Testis (tissue), 3 donors: ENCODE results near the gene ETS2. TPM values are rescaled to one million over a fixed set of nuclear protein-coding genes. Genes with fewer than 3 reads are reported as not detected.

Source experiments
- DNase-seq: peaks from one replicate; pipeline ENCODE4 v3.0.0-alpha.2; 2019
- H3K27ac ChIP-seq, 2 donors: fragments of 200-600 bp; sonication (generic); one replicate each; pipeline ENCODE4 v1.5.1; 2019
- H3K27me3 ChIP-seq: fragments of 200-600 bp; sonication (generic); one replicate; pipeline ENCODE4 v1.5.1; 2019
- H3K36me3 ChIP-seq: fragments of 200-600 bp; sonication (generic); one replicate; pipeline ENCODE4 v1.5.1; 2017; ENCODE audit warnings: low read depth; ENCODE audit errors: missing control alignments
- H3K4me1 ChIP-seq: fragments of 200-600 bp; sonication (generic); one replicate; pipeline ENCODE4 v1.5.1; 2019
- H3K4me3 ChIP-seq, 2 donors: fragments of 200-600 bp; sonication (generic); one replicate each; pipeline ENCODE4 v1.5.1; 2017 to 2019
- H3K9me3 ChIP-seq: fragments of 200-600 bp; sonication (generic); one replicate; pipeline ENCODE4 v1.5.1; 2017
- POLR2A ChIP-seq: fragments of 450-650 bp; IDR thresholded peaks from one replicate; pipeline ENCODE4 v1.6.1; 2017; ENCODE audit warnings: antibody characterized with exemption, mild to moderate bottlenecking, moderate library complexity
- WGBS, 2 donors: methylation state at CpG; one replicate each; pipeline ENCODE4 v1.1.5; 2018; 5-methylcytosine and 5-hydroxymethylcytosine counted together
- intact Hi-C: fragments of 100-400 bp; cut with DNase I; formaldehyde crosslinking; loops from one replicate; pipeline ENCODE4 v1.15.1; 2023; ENCODE audit warnings: low total_unique reads
- polyA plus RNA-seq: library from polyadenylated mRNA; stranded (reverse); fragments of 350-450 nt; fragmentation: Illumina TruSeq; extraction: RNeasy Lipid Tissue Mini Kit (QIAGEN cat#74804); gene quantifications from one replicate; pipeline ENCODE4 v1.2.3, GENCODE V29; 2014; ENCODE audit warnings: low read depth, low replicate concordance; ENCODE audit not compliant: insufficient read depth
- total RNA-seq, 2 donors: library from RNA; depleted of rRNA; stranded (reverse); fragments of >200 nt; gene quantifications; one replicate each; pipeline ENCODE4 v1.2.3, GENCODE V29; 2016
- TF ChIP-seq, protein P1 (sequence below), 3 experiments: fragments of 450-650 bp in 2 of 3; fragments of 200-600 bp in 1 of 3; sonication (generic) in 1 of 3; IDR thresholded peaks; one replicate each; pipeline ENCODE4 v1.5.1; 2016 to 2019; ENCODE audit warnings: antibody characterized with exemption in 3 of 3, mild to moderate bottlenecking in 2 of 3, moderate library complexity in 1 of 3

Gene ETS2
- total and polyA plus RNA-seq, 3 donors from 2014 or later: 13.3 to 19.8 (median 16.2) TPM

DNA sequence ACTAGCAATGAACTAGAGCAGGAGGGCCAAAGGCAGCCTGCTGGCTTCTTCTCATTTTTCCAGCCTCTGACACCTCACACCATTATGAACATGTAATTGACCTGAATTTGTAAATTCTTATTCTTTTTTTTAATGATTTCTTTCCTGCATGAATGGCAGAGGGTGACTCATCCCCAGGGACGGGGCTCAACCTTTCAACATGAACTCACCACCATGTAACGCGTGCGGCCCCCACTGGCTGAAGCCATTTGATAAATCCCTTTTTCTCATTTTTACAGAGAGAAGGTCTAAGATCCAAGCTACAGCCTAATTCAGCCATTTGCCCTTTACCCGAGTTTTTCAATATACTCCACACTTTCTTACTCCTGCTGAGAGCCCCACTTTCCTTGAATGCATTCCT is 9.3 kb upstream of the ETS2 start:
- no peak for DNase-seq
- Histone ChIP-seq H3K4me1 (no peaks in the 10 kb centered on the region), H3K36me3 (no peaks in the 10 kb centered on the region), H3K9me3 (no peaks in the 10 kb centered on the region), H3K27ac (no peak overlapping the region), H3K4me3 (no peak overlapping the region), H3K27me3 (no peaks in the 10 kb centered on the region)
- intact Hi-C loops: no loop called here
- TF ChIP-seq, protein P1, sequence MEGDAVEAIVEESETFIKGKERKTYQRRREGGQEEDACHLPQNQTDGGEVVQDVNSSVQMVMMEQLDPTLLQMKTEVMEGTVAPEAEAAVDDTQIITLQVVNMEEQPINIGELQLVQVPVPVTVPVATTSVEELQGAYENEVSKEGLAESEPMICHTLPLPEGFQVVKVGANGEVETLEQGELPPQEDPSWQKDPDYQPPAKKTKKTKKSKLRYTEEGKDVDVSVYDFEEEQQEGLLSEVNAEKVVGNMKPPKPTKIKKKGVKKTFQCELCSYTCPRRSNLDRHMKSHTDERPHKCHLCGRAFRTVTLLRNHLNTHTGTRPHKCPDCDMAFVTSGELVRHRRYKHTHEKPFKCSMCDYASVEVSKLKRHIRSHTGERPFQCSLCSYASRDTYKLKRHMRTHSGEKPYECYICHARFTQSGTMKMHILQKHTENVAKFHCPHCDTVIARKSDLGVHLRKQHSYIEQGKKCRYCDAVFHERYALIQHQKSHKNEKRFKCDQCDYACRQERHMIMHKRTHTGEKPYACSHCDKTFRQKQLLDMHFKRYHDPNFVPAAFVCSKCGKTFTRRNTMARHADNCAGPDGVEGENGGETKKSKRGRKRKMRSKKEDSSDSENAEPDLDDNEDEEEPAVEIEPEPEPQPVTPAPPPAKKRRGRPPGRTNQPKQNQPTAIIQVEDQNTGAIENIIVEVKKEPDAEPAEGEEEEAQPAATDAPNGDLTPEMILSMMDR (IDR thresholded peaks at IDR 0.05): no peak
- WGBS, 2 donors: 86 to 89% methylated on average over 5 of the region's 5 CpGs

DNA sequence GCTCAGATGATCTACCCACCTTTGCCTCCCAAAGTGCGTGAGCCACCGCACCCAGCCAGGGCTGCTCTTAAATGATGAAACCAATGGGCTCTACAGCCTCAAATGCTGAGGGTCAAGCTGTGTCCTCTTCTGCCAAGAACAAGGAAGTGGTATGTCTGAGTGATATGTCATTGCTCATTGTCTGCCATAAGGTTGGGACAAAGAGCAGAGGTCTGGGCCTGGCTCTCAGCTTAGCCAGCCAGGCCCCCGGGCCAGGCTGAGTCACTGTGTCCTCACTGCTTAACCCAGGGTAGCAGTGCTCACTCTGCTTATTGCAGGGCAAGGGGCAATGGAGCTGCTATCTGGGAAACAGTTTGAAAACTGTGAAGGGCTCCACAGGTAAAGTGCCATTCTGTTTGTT is 8.3 kb upstream of the ETS2 start:
- TF ChIP-seq, protein P1 (IDR thresholded peaks at IDR 0.05): no peak
- TF ChIP-seq POLR2A: no peak
- H3K27ac ChIP-seq: no peak overlapping the region
- no peaks in the 10 kb centered on the region for H3K27me3 ChIP-seq
- intact Hi-C loops: no loop called here
- H3K9me3 ChIP-seq: no peaks in the 10 kb centered on the region
- no peaks in the 10 kb centered on the region for H3K4me1 ChIP-seq
- DNase-seq: no peak
- H3K36me3 ChIP-seq: no peaks in the 10 kb centered on the region
- WGBS, 2 donors: 88 to 92% methylated on average over 3 of the region's 3 CpGs
- H3K4me3 ChIP-seq: no peak overlapping the region

DNA sequence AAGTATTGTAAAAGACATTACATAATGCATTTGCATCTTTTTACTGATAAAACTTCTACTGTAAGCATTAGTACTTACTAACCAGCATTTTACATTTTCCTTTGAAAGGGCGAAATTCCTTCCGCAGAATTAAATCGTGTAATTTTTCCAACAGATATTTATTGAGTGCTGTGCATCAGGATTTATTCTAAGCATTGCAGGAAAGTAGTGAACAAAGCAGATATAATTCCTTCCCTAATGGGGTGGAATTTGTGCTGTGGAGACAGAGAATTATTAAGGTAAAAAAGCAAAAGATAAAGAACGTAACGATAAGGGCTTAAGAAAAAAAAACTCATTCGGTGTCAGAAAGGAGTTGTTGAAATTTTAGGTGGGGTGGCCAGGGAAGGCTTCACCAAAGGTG is 7.6 kb upstream of the ETS2 start:
- TF ChIP-seq, protein P1 (IDR thresholded peaks at IDR 0.05): no peak
- TF ChIP-seq POLR2A: no peak
- H3K27ac ChIP-seq: no peak overlapping the region
- DNase-seq: no peak
- no peaks in the 10 kb centered on the region for H3K36me3 ChIP-seq
- intact Hi-C loops: no loop called here
- no peak overlapping the region for H3K4me3 ChIP-seq
- no peaks in the 10 kb centered on the region for H3K4me1 ChIP-seq
- 88 to 91% methylated on average over 6 of the region's 6 CpGs for WGBS, 2 donors
- H3K27me3 ChIP-seq: no peaks in the 10 kb centered on the region
- H3K9me3 ChIP-seq: no peaks in the 10 kb centered on the region

DNA sequence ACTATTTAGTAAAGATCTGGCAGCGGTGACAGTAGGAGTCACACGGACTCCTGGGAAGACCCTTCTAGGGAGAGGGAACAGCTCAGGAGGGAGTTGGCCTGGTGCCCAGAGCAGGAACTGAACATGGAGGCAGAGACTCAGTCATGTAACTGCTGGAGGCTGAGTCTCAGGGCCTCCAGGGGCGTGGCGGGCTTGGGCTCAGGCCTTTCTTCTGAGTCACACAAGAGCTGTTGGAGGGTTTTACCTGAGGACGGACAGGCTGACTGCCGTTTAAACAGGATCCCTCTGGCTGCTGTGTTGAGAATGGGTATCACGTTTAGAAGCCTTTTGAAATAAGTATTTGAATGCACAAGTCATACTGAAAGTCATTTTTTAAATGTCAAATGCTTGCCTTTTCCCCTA is 7.2 kb upstream of the ETS2 start:
- no peaks in the 10 kb centered on the region for H3K4me1 ChIP-seq
- H3K27ac ChIP-seq: no peak overlapping the region
- H3K27me3 ChIP-seq: no peaks in the 10 kb centered on the region
- TF ChIP-seq, protein P1 (IDR thresholded peaks at IDR 0.05): no peak
- no peak for TF ChIP-seq POLR2A
- H3K4me3 ChIP-seq: no peak overlapping the region
- DNase-seq: no peak
- no peaks in the 10 kb centered on the region for H3K9me3 ChIP-seq
- no peaks in the 10 kb centered on the region for H3K36me3 ChIP-seq
- intact Hi-C loops: no loop called here
- WGBS, 2 donors: 84 to 88% methylated on average over 7 of the region's 7 CpGs

- no peak for DNase-seq
- no peaks in the 10 kb centered on the region for H3K27me3 ChIP-seq
- H3K27ac ChIP-seq: no peak overlapping the region
- TF ChIP-seq POLR2A: no peak
- TF ChIP-seq, protein P1 (IDR thresholded peaks at IDR 0.05): no peak
- no peak overlapping the region for H3K4me3 ChIP-seq
- intact Hi-C loops: no loop called here
- H3K9me3 ChIP-seq: no peaks in the 10 kb centered on the region
- peaks cover 4% of the 10 kb centered on the region for H3K4me1 ChIP-seq
- H3K36me3 ChIP-seq: no peaks in the 10 kb centered on the region
- 89 to 94% methylated on average over 5 of the region's 5 CpGs for WGBS, 2 donors
Measured at GRCh38 chr21:38800046-38800758, 5.5 kb upstream of the ETS2 start.
